Peyer's patch (tissue), 4 donors: ENCODE results near the gene GFPT2.

Experiments
- CTCF ChIP-seq, 6 experiments: fragments of 450-650 bp in 4 of 6; fragments of 200-600 bp in 2 of 6; sonication (generic) in 1 of 6; IDR thresholded peaks; one replicate each; pipeline ENCODE4 v1.5.1; 2017 to 2019; ENCODE audit warnings: antibody characterized with exemption in 6 of 6, mild to moderate bottlenecking in 3 of 6, moderate library complexity in 1 of 6
- POLR2A ChIP-seq, 2 donors: fragments of 450-650 bp; IDR thresholded peaks; one replicate each; pipeline ENCODE4 v1.5.1; 2017; ENCODE audit warnings: antibody characterized with exemption in 2 of 2, mild to moderate bottlenecking in 2 of 2, moderate library complexity in 2 of 2

GRCh38 chr5:180328296-180329137, 24.6 kb downstream of the GFPT2 start:
- TF ChIP-seq CTCF (IDR thresholded peaks at IDR 0.05): peak; percentile 44 to 82 (median 66)
- TF ChIP-seq POLR2A (IDR thresholded peaks at IDR 0.05): no peak
